AG09319 (cell line): ENCODE results near the gene OR5AC2.

ENCODE experiments used
- DNase-seq: peaks from one replicate; pipeline ENCODE4 v3.0.0-alpha.2; 2010; ENCODE audit warnings: low read depth; ENCODE audit errors: extremely low read depth
- TF ChIP-seq, protein P1 (sequence below): IDR thresholded peaks from 2 replicates; pipeline ENCODE4 v1.5.1; 2011; ENCODE audit warnings: low read depth, mild to moderate bottlenecking, inconsistent platforms, low read length, moderate library complexity

Gene OR5AC2, protein sequence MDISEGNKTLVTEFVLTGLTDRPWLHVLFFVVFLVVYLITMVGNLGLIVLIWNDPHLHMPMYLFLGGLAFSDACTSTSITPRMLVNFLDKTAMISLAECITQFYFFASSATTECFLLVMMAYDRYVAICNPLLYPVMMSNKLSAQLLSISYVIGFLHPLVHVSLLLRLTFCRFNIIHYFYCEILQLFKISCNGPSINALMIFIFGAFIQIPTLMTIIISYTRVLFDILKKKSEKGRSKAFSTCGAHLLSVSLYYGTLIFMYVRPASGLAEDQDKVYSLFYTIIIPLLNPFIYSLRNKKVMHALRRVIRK

DNA sequence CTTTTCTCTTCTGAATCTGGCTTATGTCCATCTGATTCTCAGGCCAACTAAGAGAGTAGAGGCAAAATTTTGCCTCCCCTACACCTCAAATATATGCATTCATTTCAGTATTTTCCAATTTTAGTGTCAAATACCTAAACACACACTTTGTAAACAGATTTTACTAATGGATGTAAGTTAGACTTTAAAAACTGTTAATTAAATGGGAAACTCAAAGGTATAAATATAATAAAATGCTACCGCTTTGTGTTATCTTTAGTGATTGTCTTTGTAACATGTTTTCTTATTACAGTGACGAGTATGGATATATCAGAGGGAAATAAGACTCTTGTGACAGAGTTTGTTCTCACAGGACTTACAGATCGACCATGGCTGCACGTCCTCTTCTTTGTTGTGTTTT is at the start of gene OR5AC2:
OR5AC2 (plus strand) TSS at position 301 of the 400 bp plus-strand sequence; CDS start at position 301, 0 bp downstream.
- TF ChIP-seq, protein P1, sequence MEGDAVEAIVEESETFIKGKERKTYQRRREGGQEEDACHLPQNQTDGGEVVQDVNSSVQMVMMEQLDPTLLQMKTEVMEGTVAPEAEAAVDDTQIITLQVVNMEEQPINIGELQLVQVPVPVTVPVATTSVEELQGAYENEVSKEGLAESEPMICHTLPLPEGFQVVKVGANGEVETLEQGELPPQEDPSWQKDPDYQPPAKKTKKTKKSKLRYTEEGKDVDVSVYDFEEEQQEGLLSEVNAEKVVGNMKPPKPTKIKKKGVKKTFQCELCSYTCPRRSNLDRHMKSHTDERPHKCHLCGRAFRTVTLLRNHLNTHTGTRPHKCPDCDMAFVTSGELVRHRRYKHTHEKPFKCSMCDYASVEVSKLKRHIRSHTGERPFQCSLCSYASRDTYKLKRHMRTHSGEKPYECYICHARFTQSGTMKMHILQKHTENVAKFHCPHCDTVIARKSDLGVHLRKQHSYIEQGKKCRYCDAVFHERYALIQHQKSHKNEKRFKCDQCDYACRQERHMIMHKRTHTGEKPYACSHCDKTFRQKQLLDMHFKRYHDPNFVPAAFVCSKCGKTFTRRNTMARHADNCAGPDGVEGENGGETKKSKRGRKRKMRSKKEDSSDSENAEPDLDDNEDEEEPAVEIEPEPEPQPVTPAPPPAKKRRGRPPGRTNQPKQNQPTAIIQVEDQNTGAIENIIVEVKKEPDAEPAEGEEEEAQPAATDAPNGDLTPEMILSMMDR: no peak
- DNase-seq: no peak

DNA sequence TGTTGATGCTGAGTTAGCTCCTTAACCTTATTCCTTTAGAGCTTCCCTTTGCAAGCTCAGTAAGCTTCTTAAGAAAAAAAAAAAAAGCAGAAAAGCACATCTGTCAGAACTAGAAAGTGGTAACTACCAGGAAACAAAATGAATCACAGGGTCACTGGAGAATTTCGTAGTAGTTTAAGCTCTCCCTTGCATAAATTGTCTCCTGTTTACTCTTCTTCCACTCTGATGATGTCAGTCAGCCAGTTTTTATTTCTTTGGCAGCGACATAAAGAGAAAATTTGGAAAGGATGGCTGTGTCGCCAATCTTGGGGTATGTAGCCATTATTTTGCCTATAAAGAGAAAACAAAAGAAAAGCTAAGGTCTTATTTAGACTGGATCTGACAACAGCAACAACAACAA is 48.7 kb upstream of the OR5AC2 start:
- no peak for DNase-seq
- TF ChIP-seq, protein P1: no peak

DNA sequence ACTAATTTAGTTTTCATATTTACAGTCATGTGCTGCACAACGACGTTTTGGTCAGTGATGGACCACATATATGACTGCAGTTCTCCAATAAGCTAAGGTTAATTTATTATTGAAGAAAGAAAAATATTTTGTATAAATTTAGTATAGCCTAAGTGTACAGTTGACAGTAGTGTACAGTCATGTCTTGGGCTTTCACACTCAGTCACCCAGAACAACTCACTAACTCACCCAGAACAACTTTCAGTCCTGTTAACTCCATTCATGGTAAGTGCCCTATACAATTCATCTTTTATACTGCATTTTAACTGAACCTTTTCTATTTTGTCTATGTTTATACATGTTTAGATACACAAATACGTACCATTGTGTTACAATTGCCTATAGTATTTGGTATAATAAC is 48.1 kb upstream of the OR5AC2 start:
- no peak for DNase-seq
- TF ChIP-seq, protein P1: no peak

DNA sequence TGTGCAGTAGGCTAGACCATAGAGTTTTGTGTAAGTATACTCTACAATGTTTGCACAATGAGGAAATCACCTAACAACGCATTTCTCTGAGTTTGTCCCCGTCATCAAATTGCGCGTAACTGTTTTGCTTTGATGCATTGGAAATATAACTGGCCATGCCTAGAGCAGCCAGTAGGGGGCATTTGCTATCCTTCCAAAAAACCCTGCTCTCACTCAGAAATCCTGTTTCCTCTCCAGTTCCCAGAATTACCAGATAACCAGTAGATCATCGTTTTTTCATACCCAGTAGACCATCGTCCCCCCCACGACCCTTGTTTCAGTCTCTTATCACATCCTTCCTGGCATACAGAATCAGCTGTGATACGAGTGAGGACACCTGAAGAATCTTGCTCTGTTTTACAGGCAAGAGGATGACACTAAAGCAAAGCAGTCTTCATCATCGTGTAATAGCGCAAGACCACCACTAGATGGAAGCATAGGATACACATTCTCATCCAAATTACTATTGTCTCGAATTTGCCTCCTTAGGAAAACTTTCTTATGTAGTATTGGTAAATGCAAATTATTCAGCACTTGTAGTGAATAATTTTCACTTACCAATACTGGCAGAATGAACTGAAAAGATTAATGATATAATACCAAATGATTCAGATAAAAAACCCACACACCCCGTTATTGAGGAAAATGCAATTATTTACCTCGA is 47.5 kb upstream of the OR5AC2 start:
- TF ChIP-seq, protein P1: peak; percentile 69

DNA sequence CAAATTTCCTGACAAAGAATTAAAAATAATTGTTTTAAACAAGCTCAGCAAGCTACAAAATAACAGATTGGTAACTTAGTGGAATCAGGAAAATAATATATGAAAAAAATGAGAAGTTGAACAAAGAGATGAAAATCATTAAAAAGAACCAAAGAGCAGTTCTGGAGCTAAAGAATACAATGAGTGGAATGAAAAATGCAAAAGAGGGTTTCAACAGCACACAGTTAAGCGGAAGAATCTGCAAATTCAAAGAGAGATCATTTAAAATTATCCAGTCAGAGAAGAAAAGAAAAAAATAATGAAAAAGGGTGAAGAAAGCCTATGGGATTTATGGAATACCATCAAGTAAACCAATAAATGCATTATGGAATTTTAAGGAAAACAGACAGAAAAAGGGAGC is 45.6 kb upstream of the OR5AC2 start:
- TF ChIP-seq, protein P1: no peak
- DNase-seq: no peak

More for the DNA sequence above, 47.5 kb upstream of the OR5AC2 start:
- DNase-seq: peak; percentile 63

DNA sequence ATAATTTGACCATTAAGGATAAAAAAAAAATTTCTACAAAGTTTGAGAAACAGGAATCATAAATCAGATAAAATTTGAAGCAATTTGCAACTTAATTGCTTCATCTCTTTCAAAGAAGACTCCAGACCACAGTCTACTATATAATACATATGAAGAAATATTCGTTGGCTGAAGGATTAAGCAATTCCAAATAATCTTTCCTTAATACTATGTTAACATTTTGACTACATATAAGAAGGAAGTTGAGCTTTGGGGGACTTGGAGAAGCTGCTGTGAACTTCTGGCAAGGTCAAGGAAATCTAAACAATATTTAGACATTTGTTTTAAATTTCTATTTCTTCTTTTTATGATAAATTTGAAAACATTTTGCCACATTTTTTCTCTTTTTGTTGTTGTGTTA is 38.4 kb upstream of the OR5AC2 start:
- DNase-seq: no peak
- TF ChIP-seq, protein P1: no peak

DNA sequence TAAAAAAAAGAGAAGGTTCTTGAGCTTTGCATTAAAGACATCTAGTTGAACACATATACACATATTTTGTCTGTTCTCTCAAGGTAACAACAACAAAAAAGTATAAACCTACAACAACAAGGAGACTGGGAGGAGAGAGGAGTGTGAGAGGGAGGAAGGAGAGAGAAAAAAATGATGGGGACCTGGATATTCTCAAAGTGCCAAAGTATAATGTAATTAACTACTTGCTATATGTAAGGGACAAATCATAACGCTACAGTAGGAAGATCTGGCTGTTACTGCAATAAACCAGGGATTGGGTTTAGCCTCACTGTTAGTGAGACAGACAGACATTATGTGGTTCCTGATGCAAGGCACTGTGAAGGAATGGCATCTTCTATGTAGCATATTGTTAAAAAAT is 37.7 kb upstream of the OR5AC2 start:
- TF ChIP-seq, protein P1: no peak

More for the DNA sequence above, 37.7 kb upstream of the OR5AC2 start:
- no peak for DNase-seq
